IPS-11a (cell line): ENCODE measurements around the gene IFRD2.

Experiments
- H3K4me3 ChIP-seq: one replicate; pipeline ENCODE4 v1.5.1; 2013; ENCODE audit warnings: low read depth, low read length, control low read depth

Gene IFRD2, protein sequence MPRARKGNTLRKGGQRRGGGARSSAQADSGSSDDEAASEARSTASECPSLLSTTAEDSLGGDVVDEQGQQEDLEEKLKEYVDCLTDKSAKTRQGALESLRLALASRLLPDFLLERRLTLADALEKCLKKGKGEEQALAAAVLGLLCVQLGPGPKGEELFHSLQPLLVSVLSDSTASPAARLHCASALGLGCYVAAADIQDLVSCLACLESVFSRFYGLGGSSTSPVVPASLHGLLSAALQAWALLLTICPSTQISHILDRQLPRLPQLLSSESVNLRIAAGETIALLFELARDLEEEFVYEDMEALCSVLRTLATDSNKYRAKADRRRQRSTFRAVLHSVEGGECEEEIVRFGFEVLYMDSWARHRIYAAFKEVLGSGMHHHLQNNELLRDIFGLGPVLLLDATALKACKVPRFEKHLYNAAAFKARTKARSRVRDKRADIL

DNA sequence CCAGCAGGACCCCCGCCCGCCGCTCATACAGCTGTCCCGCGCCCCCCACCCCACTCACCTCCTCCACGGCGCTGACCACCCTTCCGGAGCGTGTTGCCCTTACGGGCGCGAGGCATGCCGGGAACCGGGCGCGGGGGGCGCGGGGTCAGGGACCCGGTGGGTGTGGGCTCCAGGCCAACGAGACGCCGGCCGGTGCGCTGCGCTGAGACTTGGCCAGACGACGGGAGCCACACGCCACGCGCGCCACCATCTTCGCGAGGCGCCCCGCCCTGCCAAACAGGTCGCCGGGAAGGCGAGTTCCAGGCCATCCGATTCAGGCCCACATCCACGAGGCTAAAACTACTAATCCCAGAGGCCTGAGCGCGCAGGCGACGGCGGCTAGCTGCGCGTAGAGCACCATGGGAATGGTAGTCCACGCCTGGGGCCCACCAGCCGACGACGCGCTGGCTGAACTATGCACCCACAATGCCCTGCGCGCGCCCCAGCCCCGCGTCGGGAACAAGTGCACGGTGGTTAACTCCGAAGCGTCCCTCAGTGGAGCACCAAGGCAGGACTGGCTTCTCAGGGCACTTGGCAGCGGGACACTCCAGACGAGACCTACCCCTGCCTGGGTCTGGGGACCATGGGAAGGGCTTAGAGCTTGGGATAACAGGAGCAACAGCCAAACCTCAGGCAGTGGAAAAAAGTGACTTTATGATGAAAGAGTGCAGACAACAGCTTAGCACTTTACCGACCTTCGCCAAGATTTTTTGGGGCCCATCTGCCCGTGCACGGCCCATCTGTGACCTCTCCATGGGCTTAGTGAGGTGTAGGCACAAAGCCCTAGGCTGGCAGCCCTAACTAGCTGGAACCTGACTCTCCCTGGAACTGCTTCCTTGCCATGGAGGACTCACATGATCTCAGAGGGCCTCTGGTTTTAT is at the start of gene IFRD2:
TSS of gene IFRD2 (minus strand) at position 271 of the 920 bp plus-strand sequence. CDS start at position 116, 155 bp downstream.
- H3K4me3 ChIP-seq, result peak within 1 kb of the TSS; percentile 84

GRCh38 chr3:50341537-50341936 is 49.3 kb upstream of the IFRD2 start:
- no peak overlapping the region for H3K4me3 ChIP-seq

DNA sequence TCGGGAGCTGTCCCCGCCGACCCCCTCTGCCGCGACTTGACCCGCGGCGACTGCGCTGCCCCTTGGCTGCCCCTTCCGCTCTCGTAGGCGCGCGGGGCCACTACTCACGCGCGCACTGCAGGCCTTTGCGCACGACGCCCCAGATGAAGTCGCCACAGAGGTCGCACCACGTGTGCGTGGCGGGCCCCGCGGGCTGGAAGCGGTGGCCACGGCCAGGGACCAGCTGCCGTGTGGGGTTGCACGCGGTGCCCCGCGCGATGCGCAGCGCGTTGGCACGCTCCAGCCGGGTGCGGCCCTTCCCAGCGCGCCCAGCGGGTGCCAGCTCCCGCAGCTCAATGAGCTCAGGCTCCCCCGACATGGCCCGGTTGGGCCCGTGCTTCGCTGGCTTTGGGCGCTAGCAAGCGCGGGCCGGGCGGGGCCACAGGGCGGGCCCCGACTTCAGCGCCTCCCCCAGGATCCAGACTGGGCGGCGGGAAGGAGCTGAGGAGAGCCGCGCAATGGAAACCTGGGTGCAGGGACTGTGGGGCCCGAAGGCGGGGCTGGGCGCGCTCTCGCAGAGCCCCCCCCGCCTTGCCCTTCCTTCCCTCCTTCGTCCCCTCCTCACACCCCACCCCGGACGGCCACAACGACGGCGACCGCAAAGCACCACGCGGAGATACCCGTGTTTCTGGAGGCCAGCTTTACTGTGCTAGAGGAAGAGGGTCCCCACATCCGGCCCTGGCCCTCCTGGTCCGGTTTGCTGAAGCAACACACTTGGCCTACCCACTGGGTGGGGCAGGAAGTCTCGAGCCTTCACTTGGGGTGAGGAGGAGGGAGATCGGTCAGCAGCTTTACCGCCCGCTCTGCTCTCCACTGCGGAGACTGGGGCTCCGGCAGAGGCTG is 48.5 kb upstream of the IFRD2 start, which contains the start of gene RASSF1:
TSS of gene RASSF1 (minus strand) at position 389 of the 882 bp plus-strand sequence. CDS start at position 358, 31 bp downstream.
- peak within 1 kb of the TSS; percentile 27 for H3K4me3 ChIP-seq

- peak overlapping the region; percentile 27 for H3K4me3 ChIP-seq
Measured at GRCh38 chr3:50340147-50340447, 47.9 kb upstream of the IFRD2 start.

DNA sequence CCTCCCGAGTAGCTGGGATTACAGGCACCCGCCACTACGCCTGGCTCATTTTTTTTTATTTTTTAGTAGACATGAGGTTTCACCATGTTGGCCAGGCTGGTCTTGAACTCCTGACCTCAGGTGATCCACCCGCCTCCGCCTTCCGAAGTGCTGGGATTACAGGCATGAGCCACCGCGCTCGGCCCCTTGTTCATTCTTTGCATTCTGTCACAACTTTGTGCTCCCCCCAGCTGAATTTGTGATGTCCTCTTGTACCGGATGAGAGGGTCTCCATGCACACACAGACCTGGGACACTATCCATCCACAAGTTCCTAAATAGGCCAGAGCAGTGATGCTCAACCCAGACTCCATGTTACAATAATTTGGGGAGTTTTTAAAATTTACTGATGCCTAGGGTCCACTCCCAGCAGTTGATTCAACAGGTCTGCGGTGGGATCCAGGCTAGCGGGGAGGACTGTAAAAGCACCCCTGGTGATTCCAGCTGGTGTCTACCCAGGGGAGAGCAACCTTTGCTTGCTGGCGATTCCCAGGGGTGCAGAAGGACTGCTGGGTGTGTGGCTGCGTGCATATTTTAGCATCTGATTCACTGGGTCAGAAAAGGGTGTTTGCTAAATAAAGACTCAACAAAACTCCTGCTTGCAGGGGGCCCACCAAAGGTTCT is 47.4 kb upstream of the IFRD2 start:
- no peak overlapping the region for H3K4me3 ChIP-seq

- no peak overlapping the region for H3K4me3 ChIP-seq
Measured at GRCh38 chr3:50338965-50339364, 46.7 kb upstream of the IFRD2 start.

DNA sequence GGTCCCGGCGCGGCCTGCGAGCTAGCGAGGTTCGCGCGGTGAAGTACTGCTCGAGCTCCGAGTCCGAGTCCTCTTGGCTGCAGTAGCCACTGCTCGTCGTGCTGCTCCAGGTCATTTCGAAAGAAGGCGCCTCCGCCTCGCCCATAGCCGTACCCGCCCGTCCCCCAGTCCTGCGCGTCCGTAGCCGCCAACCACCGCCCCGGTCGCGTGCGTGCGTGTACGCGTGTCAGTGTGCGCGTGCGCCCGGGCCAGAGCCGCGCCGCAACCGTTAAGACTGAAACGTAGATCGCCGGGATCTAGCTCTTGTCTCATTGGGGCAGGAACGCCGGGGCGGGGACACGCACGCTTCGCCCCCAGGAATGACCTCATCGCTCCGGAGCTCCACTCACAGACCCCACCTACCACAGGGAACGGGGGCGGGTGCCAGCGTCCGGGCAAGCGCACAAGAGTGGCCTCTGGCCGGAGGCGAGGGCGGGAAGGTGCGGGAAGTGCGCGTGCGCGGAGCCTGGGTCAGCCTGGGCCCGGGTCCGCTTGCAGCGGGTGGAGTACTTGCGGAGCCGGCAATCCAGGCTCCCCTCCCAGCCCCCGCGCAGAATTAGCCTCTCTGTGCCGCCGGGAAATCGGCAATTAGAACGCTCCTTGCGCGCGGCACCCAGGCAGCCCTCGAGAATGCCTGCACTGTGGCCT is 45.1 kb upstream of the IFRD2 start:
- H3K4me3 ChIP-seq, result peak overlapping the region; percentile 85

DNA sequence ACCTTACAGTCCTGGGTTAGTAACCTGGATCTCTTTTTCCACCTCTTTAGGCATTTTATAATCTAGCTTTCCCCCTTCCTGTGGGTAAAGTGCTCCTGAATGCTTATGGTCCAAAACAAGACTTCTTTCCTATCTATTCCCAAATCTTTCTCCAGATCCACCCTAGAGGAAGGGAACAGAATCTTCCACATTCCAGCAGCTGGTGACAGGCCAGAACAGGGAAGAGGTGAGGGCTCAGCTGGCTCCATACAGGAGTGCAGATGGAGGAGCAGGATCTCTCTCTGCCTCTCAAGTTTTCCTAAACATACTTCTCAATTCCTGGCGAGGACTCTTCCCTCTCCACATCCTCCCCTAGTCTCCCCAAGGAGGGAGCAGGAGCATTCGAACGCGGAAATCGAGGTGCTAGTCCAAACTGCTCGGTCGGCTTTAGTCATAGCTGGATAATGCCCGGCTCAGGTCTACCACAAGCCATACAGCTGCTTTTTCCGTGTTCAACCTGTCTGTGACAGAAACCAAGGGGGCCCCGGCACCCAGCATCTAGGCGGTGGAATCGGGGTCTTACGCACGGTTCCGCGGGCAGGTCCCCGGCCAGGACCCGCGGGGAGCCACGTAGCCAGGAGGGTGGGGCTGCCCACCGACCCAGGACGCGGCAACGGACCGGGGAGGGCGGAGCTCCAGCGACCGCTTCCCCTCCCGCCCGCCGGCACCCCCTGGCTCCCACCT is 44.4 kb upstream of the IFRD2 start:
- H3K4me3 ChIP-seq, result peak overlapping the region; percentile 85

DNA sequence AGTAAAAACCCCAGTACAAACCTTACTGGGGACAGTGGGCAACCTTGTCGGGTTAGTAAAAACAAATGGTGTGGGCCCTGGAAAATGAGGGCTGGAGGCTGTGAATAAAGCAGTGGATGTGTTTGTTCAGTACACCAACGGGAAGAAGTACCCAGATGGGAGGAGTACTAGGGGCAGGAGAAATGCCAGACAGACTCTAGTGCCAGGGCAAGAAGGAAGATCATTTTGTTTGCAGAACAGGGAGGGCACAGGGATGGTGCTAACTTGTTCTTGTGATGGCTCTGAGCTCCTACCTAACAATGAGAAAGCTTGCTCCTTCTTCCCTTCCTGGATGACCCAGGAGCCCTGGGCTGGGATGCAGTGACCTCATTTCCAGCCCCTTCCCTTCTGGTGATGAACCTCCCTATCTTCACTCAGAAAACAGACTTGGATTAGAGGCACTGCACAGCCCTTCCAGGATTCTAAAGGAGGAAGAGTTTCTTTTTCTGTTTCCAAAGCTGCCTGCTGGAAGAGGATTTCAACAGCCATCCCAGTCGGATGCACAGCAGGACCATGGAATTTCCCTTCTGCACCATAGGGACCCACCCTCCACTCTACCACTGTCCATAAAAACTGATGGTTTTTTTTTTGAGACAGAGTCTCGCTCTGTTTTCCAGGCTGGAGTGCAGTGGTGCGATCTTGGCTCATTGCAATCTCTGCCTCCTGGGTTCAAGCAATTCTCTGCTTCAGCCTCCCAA is 42.3 kb upstream of the IFRD2 start:
- no peak overlapping the region for H3K4me3 ChIP-seq

DNA sequence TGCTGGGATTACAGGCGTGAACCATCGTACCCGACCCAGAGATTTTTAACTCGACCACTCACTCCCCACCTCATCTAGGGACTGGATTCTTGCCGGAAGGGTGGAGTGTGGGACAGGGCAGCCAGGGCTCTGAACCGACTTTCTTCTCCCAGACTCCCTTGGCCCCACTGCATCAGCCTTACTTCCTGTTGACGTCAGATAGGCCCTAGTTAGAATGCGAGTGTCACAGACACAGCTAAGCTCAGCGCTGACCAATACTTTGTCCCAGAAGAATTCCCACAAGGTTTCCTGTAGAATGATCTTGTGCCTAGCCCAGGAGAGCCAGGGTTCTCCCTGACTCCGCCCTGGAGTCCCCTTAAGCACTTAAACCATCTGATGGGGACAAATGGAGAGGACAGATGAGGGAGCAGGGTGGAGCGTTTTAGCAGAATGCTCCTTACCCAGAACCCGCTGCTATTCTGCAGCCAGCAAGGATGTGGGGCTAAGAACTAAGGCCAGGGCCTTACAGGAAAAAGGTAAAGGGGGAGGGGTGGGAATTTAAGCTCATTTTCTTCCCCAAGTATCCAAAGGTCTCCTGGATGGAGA is 41.6 kb upstream of the IFRD2 start:
- H3K4me3 ChIP-seq, result no peak overlapping the region

DNA sequence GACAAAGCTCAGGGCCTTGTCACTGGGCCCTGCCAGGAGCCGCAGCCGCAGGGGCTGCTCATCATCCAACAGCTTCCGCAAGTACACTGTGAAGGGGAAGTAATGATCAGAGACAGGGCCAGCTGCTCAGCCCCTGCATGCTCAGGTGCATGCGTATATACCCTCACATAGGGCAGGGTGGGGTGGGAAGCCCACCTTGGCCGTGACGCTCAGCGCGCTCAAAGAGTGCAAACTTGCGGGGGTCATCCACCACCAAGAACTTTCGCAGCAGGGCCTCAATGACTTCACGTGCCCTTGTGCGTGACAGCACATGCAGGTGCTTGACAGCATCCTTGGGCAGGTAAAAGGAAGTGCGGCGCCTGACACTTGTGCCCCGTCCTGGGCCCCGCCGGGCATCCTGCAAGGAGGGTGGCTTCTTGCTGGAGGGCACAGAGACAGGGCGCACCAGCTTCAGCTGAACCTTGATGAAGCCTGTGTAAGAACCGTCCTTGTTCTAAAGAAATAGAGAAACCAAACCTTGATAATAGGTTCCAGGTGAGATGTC is 39.2 kb upstream of the IFRD2 start:
- H3K4me3 ChIP-seq, result no peak overlapping the region

DNA sequence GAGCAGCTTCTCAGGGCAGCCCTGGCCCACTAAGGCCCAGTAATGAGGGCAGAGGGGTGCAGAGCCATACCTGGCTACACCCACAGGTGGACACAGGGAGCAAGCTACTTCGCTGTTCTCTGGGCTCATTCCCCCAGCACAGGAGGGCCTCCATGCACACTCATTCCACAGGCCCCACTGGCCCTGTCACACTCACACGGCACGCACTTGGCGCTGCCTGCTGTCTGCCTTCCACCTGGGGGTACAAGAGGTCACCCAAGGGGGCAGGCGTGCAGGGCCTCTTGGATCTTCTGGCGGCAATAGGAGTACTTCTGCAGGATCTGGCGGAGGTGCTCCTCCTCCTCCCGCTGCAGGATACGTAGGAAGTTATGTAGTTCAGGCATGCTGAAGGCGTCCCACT is 38.1 kb upstream of the IFRD2 start:
- no peak overlapping the region for H3K4me3 ChIP-seq

GRCh38 chr3:50327943-50328691 is 35.9 kb upstream of the IFRD2 start, which contains the start of gene TUSC2:
Gene TUSC2, minus strand, starts transcription at chr3:50328223. Its CDS starts 124 bp downstream, at chr3:50328099.
- peak within 1 kb of the TSS; percentile 94 for H3K4me3 ChIP-seq

GRCh38 chr3:50327129-50327528 is 34.9 kb upstream of the IFRD2 start:
- H3K4me3 ChIP-seq, result peak overlapping the region; percentile 94

- no peak overlapping the region for H3K4me3 ChIP-seq
Measured at GRCh38 chr3:50326182-50326541, 33.9 kb upstream of the IFRD2 start.

GRCh38 chr3:50325497-50326181 is 33.4 kb upstream of the IFRD2 start:
- H3K4me3 ChIP-seq, result no peak overlapping the region
